NCI-H1105 (cell line): ENCODE measurements around the gene TOP3A.
A peak's percentile ranks its signal among the peaks of the same experiment; 100 is the strongest.

Source experiments
- DNase-seq: peaks from one replicate; lab custom pipeline; 2025; lab: John Stamatoyannopoulos, UW

TOP3A gene

DNA sequence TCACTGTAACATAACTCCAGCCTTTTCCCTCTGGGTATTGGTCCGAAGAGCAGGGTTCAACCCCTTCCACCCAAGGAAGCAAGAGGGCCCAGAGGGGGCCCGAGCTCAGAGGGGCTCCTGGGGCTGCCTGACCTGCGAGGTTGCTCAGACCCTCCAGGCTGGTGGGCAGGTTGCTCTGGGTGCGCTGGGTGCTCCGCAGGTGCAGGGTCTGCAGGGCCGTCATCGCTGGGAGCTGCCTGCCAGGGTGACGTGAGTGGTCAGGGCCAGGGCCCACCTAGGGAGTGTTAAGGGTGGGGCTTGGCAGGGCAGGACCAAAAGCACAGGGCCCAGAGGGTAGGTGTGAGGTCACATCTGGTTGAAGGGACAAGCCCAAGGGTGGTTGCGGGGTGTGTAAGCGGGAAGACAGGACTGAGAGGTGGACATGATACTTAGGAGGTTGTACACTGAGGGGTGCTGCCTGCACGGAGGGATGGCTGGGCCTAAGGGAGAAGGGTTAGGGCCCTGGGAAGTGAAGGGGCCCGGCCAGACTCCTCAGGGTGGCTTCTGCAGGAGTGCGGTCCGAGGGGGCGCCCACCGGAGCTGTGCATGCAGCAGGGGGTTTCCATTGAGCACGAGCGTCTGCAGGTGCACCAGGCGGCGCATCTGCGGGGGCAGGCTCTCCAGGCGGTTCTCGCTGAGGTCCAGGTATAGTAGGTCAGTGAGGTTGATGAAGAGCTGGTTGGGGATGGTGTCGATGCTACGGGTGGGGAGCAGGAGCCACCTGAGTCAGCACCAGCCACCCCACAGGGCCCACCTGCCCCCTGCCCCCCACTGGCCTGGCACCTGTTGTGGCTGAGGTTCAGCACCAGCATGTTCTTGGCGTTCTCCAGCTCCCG, 60.6 kb downstream of the TOP3A start:
- DNase-seq: no peak

GRCh38 chr17:18253187-18253884, 61.5 kb downstream of the TOP3A start:
- DNase-seq: no peak

GRCh38 chr17:18252160-18252559, 62.6 kb downstream of the TOP3A start:
- DNase-seq: no peak

DNA sequence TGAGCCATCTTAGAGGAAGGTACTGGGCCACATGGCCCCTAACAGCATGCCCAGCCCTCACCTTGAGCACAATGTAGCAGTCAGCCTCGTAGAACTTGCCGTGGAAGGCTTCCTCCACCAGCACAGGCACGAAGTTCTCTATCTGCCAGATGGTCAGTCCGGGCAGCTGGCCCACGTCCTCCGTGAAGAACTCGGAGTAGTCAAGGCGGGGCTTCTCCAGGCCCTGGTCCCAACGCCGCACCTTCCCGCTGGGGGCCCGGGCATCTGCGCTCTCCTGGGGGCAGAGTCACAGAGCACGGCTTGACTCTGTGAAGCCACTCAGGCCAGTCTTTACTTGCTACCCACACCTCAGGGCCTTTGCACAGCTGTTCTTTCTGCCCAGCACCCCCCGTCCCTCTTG, 63.6 kb downstream of the TOP3A start:
- DNase-seq: no peak

DNA sequence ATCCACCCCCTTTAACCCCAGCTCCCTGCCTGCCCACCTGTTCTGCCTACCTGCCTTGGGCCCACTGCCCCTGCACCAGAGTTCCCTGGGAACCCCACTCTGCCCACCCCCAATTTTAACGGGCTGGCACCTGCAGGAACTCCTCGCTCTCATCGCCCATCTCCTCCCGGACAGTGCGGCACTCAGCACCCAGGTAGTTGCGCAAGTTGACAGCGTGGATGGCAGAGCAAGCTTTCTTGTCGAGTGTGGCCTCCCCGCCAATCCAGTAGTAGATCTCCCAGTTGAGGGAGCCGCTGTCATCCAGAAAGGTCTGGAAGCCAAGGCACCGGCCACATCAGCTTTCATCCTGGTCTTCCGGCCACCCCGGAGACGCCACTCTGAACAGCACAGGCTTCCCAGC, 64.1 kb downstream of the TOP3A start:
- no peak for DNase-seq

GRCh38 chr17:18250259-18250658, 64.5 kb downstream of the TOP3A start:
- peak; percentile 45 for DNase-seq

GRCh38 chr17:18248811-18249210, 66.0 kb downstream of the TOP3A start:
- DNase-seq: no peak

DNA sequence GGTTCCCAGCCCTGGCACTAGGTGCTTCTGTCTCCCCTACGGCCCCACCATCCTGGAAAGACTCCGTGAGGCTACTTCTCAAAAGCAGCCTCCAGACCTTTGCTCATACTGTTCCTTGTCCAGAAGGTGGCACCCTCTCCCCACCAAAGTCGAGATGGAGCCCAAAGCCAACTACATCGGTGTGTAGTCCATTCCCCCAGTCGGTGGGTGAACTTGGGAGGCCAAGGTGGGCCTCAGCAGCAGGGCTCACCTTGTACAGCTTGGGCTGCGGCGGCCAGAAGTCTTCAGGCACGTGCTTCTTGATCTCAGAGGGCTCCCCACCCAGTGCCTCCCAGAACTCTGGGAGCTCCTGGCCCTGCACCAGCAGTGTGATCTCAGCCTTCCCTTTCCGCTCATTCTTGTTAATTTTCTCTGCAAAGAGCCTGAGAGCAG, 66.5 kb downstream of the TOP3A start:
- peak; percentile 63 for DNase-seq

GRCh38 chr17:18247613-18248001, 67.2 kb downstream of the TOP3A start:
- no peak for DNase-seq

GRCh38 chr17:18246880-18247612, 67.7 kb downstream of the TOP3A start:
- DNase-seq: peak; percentile 95

DNA sequence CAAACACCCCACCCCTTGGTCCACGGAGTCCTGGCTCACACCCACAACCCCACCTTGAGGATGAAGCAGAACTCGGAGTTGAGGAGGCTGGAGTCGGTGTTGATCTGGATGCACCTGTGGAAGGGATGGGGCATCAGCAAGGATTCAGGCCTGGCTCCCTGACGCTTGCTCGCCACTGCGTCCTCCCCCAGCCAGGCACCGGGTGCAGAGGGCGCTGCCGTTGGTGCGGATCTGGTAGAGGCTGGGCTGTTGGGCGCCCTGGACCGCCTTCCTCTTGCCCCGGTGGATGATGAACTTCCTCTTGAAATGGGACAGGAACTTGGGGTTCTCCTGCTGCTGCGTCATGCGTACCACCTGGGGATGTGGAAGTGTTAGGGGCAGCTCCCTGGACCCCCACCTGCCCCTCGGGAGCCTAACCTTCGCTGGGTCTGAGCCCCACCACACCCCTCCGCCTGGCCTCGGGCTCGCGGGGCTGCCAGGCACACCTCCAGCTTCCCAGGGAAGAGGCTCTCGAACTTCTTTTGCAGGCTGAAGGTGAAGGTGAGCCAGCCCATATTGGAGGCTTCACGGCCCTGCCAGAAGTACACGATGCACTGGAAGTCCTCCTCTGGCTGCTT, 68.6 kb downstream of the TOP3A start:
- DNase-seq: no peak

GRCh38 chr17:18245038-18245776, 69.6 kb downstream of the TOP3A start:
- DNase-seq: no peak

- no peak for DNase-seq
Measured at GRCh38 chr17:18241229-18241871, 73.4 kb downstream of the TOP3A start.

DNA sequence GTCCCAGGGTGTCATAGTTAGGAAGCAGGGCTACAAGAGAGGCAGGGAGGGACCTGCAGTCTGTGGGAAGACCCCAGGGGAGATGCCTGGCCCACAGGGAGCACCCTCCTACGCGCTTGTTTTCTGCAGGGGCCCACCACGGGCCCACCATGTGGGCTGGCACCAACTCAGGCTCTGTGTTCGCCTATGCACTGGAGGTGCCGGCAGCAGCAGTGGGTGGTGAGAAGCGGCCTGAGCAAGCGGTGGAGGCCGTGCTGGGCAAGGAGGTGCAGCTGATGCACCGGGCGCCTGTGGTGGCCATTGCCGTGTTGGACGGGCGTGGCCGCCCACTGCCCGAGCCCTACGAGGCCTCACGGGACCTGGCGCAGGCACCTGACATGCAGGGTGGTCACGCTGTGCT, 74.3 kb downstream of the TOP3A start:
- no peak for DNase-seq

- DNase-seq: no peak
Measured at GRCh38 chr17:18238299-18238698, 76.5 kb downstream of the TOP3A start.

DNA sequence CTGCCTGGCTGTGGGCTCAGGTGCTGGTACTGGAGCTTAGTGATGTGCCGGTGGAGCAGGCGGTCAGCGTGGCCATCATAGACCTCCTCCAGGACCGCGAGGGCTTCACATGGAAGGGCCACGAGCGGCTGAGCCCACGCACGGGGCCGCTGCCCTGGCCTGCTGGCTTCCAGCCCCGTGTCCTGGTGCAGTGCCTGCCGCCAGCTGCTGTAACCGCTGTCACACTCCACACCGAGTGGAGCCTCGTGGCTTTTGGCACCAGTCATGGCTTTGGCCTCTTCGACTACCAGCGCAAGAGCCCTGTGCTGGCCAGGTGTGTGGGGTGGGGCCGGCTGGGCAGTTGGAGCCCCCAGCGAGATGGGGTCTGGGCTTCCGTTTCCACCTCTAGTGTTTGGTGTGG, 77.3 kb downstream of the TOP3A start:
- DNase-seq: no peak

- DNase-seq: no peak
Measured at GRCh38 chr17:18236494-18236893, 78.3 kb downstream of the TOP3A start.

DNA sequence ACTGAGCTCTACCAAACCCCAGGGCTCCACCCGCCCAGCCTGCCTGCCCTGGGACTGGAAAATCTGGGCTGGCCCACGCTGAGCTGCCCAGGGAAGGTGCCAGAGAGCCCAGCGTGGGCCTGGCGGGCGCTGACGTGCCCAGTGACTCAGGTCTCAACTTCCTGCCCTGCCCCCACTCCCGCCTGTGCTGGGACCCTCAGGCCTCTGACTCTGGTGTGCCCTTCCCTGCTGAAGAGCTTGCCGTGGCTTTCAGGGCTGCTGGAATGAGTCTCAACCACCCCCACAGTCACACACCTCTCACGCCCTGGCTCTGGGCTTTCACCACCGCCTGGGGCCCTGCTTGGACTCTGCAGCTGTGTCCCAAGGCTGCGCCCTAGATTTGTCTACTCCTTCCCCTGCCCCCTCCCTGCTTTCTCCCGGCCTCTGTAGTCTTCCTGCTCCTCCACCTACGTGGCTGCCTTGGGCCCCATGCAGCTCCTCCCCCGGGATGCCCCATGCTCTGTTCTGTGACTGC, 79.0 kb downstream of the TOP3A start:
- DNase-seq: no peak

GRCh38 chr17:18234853-18235380, 79.9 kb downstream of the TOP3A start:
- DNase-seq: no peak

DNA sequence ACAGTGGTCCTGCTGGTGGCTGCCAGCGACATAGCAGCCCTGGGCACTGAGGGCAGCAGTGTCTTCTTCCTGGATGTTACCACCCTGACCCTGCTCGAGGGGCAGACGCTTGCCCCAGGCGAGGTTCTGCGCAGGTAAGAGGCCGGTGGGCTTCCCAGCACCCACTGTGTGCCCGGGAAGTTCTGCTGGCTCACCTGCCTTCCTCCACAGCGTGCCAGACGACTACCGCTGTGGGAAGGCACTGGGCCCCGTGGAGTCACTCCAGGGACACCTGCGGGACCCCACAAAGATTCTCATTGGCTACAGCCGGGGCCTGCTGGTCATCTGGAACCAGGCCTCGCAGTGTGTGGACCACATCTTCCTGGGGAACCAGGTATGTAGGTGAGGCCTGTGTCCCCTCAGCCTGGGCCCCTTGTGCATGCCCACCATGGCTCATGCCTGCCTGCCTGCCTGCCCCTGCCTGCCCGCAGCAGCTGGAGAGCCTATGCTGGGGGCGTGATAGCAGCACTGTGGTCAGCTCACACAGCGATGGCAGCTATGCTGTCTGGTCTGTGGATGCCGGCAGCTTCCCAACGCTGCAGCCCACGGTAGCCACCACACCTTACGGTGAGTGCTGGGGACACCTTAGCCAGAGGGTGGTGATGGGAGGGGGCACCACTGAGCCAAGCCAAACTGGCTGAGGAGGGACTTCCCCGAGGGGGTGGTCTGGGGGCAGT, 80.8 kb downstream of the TOP3A start:
- DNase-seq: no peak
